ENCODE results near the gene RNPS1. TPM values are rescaled to one million over a fixed set of nuclear protein-coding genes. Genes with fewer than 3 reads are reported as not detected.

The RNPS1 gene
- total RNA-seq, 1 experiment from 2014 or later: 131 TPM

GRCh38 chr16:2235695-2236336 lies 32.1 kb downstream of the RNPS1 start:
- H3K9ac ChIP-seq (ENCODE audit: low read length): no peak overlapping the region
- intact Hi-C loops (cut with micrococcal nuclease): no loop called here
- H3K4me1 ChIP-seq (ENCODE audit: insufficient read depth, low read length): no peaks in the 10 kb centered on the region
- H4K20me1 ChIP-seq (ENCODE audit: low read length): no peaks in the 10 kb centered on the region
- H3F3A ChIP-seq (ENCODE audit: low read length, unreplicated experiment): no peaks in the 10 kb centered on the region
- no peak overlapping the region for H3K4me2 ChIP-seq (ENCODE audit: low read length)
- no peaks in the 10 kb centered on the region for H3K79me2 ChIP-seq (ENCODE audit: low read length)
- ATAC-seq (peak; percentile 9; the same call in 1 of the 2 replicates), DNase-seq (no peak)
- TF ChIP-seq CTCF (conservative IDR thresholded peaks at IDR 0.05; ENCODE audit: low read depth, low read length): no peak
- TF ChIP-seq EZH2 (IDR thresholded peaks at IDR 0.05; ENCODE audit: low read length, unreplicated experiment): no peak
- no peak for TF ChIP-seq EZH2phosphoT487 (IDR thresholded peaks at IDR 0.05; ENCODE audit: borderline replicate concordance, low read length)
- H3K9me3 ChIP-seq (ENCODE audit: low read length): no peaks in the 10 kb centered on the region
- no peak overlapping the region for H2AFZ ChIP-seq (ENCODE audit: low read length)
- CTCF ChIA-PET: no interaction called here
- H3K27ac ChIP-seq (ENCODE audit: low read length): no peak overlapping the region
- BruUV-seq (replicated peaks): no TSS peak
- no peaks in the 10 kb centered on the region for H3K27me3 ChIP-seq (ENCODE audit: low read length)
- H3K4me3 ChIP-seq (ENCODE audit: low read length): no peak overlapping the region
- H3K36me3 ChIP-seq (ENCODE audit: low read depth, low read length): no peaks in the 10 kb centered on the region
- POLR2A ChIA-PET (ENCODE audit: unreplicated experiment): interaction anchor here (0.6 kb wide), 1 partner anchor 10 kb away, joined by 3 read pairs; no protein-coding TSS in a partner anchor
- no peaks in the 10 kb centered on the region for H3K9me2 ChIP-seq (replicated peaks; ENCODE audit: low read length)

- POLR2A ChIA-PET (ENCODE audit: unreplicated experiment): interaction anchor here (0.6 kb wide), 1 partner anchor 10 kb away, joined by 3 read pairs; no protein-coding TSS in a partner anchor
- Histone ChIP-seq H3K79me2 (ENCODE audit: low read length) (no peaks in the 10 kb centered on the region), H3F3A (ENCODE audit: low read length, unreplicated experiment) (no peaks in the 10 kb centered on the region), H3K9me3 (ENCODE audit: low read length) (no peaks in the 10 kb centered on the region), H3K4me3 (ENCODE audit: low read length) (no peak overlapping the region), H3K4me1 (ENCODE audit: insufficient read depth, low read length) (no peaks in the 10 kb centered on the region), H3K4me2 (ENCODE audit: low read length) (no peak overlapping the region), H4K20me1 (ENCODE audit: low read length) (no peaks in the 10 kb centered on the region), H3K9ac (ENCODE audit: low read length) (no peak overlapping the region), H3K9me2 (replicated peaks; ENCODE audit: low read length) (no peaks in the 10 kb centered on the region), H3K36me3 (ENCODE audit: low read depth, low read length) (no peaks in the 10 kb centered on the region), H2AFZ (ENCODE audit: low read length) (no peak overlapping the region), H3K27me3 (ENCODE audit: low read length) (no peaks in the 10 kb centered on the region), H3K27ac (ENCODE audit: low read length) (no peak overlapping the region)
- intact Hi-C loops (cut with micrococcal nuclease): no loop called here
- ATAC-seq (no peak), DNase-seq (no peak)
- BruUV-seq (replicated peaks): no TSS peak
- no peak for TF ChIP-seq CTCF (conservative IDR thresholded peaks at IDR 0.05; ENCODE audit: low read depth, low read length)
- no peak for TF ChIP-seq EZH2phosphoT487 (IDR thresholded peaks at IDR 0.05; ENCODE audit: borderline replicate concordance, low read length)
- no peak for TF ChIP-seq EZH2 (IDR thresholded peaks at IDR 0.05; ENCODE audit: low read length, unreplicated experiment)
- CTCF ChIA-PET: no interaction called here
Observed at GRCh38 chr16:2235234-2235651, 32.7 kb downstream of the RNPS1 start.

- ChIA-PET CTCF (no interaction called here), POLR2A (ENCODE audit: unreplicated experiment) (no interaction called here)
- no peak overlapping the region for H2AFZ ChIP-seq (ENCODE audit: low read length)
- no peaks in the 10 kb centered on the region for H3F3A ChIP-seq (ENCODE audit: low read length, unreplicated experiment)
- H3K9ac ChIP-seq (ENCODE audit: low read length): no peak overlapping the region
- no peak overlapping the region for H3K27ac ChIP-seq (ENCODE audit: low read length)
- TF ChIP-seq EZH2 (IDR thresholded peaks at IDR 0.05; ENCODE audit: low read length, unreplicated experiment): no peak
- no peak for TF ChIP-seq CTCF (conservative IDR thresholded peaks at IDR 0.05; ENCODE audit: low read depth, low read length)
- no peak for TF ChIP-seq EZH2phosphoT487 (IDR thresholded peaks at IDR 0.05; ENCODE audit: borderline replicate concordance, low read length)
- H3K4me3 ChIP-seq (ENCODE audit: low read length): no peak overlapping the region
- ATAC-seq: no peak
- H3K4me2 ChIP-seq (ENCODE audit: low read length): no peak overlapping the region
- intact Hi-C loops (cut with micrococcal nuclease): no loop called here
- no peaks in the 10 kb centered on the region for H3K79me2 ChIP-seq (ENCODE audit: low read length)
- no peaks in the 10 kb centered on the region for H3K9me2 ChIP-seq (replicated peaks; ENCODE audit: low read length)
- no peak for DNase-seq
- TSS peak; percentile 9 for BruUV-seq (replicated peaks)
- no peaks in the 10 kb centered on the region for H3K36me3 ChIP-seq (ENCODE audit: low read depth, low read length)
- H3K4me1 ChIP-seq (ENCODE audit: insufficient read depth, low read length): no peaks in the 10 kb centered on the region
- H3K9me3 ChIP-seq (ENCODE audit: low read length): no peaks in the 10 kb centered on the region
- no peaks in the 10 kb centered on the region for H4K20me1 ChIP-seq (ENCODE audit: low read length)
- no peaks in the 10 kb centered on the region for H3K27me3 ChIP-seq (ENCODE audit: low read length)
Observed at GRCh38 chr16:2234813-2235170, 33.1 kb downstream of the RNPS1 start.
